ENCODE results near the gene NTN5. TPM values are rescaled to one million over a fixed set of nuclear protein-coding genes. Genes with fewer than 3 reads are reported as not detected.

Gene NTN5
- total and polyA plus RNA-seq, 10 of the 15 experiments (the other 5 are each of a cell fraction or from before 2014, with no cell fraction given) = 0.07 to 0.22 TPM; not detected in 8

DNA sequence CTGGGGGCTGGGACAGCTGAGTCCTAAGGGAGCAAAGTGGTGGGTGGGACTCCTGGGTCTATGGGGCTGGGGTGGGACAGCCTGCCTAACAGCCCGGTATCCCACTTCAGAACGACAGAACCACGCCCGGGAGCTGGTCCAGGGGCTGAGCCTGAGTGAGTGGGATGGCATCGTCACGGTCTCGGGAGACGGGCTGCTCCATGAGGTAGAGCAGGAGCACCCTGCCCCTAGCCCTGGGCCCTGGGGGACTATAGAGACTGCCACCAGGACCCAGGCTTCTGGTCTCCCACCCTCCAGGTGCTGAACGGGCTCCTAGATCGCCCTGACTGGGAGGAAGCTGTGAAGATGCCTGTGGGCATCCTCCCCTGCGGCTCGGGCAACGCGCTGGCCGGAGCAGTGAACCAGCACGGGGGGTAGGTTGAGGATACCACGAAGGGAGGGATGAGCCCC, 44.9 kb downstream of the NTN5 start:
- ChIA-PET SMC1A (ENCODE audit: uncharacterized antibody, unreplicated experiment) (no interaction called here), POLR2A (interaction anchor here (0.8 to 1.0 kb wide), 2 partner anchors 10 to 246 kb away, joined by 3 read pairs; partner anchors contain the start of gene DBP), RAD21 (ENCODE audit: unreplicated experiment) (interaction anchor here (0.6 to 1.6 kb wide), 2 partner anchors 9 to 40 kb away, joined by 3 to 6 read pairs; partner anchors contain the start of genes RPL18 and SPHK2), CTCF (no interaction called here)
- no peaks in the 10 kb centered on the region for H4K20me1 ChIP-seq (ENCODE audit: control insufficient read depth, insufficient read depth)
- intact Hi-C loops (cut with micrococcal nuclease; ENCODE audit: unreplicated experiment) = no loop called here
- no peak for DNase-seq (ENCODE audit: low read depth, low spot score)
- no peaks in the 10 kb centered on the region for H3K27me3 ChIP-seq (replicated peaks in 1 of 2; ENCODE audit: control insufficient read depth in 2 of 2, insufficient read depth in 2 of 2, low read length in 1 of 2)
- H3K4me1 ChIP-seq (ENCODE audit: control insufficient read depth, insufficient read depth, low read length) = peaks cover 9% of the 10 kb centered on the region
- TF ChIP-seq TARDBP (IDR thresholded peaks at IDR 0.05; ENCODE audit: borderline replicate concordance) (no peak), SREBF2 (IDR thresholded peaks at IDR 0.05; ENCODE audit: low read length) (no peak), SKIL (IDR thresholded peaks at IDR 0.05; ENCODE audit: low read depth, poor library complexity, severe bottlenecking) (no peak), ESRRA (IDR thresholded peaks at IDR 0.05; ENCODE audit: low read length) (no peak), CTCF (IDR thresholded peaks at IDR 0.05 in 2 of 3, conservative IDR thresholded peaks at IDR 0.05 in 1 of 3; ENCODE audit: control insufficient read depth in 2 of 3, extremely low read depth in 1 of 3, insufficient read depth in 1 of 3, low read depth in 3 of 3, low read length in 3 of 3) (no peak), TCF12 (IDR thresholded peaks at IDR 0.05; ENCODE audit: low read depth, low read length) (no peak), YY1 (IDR thresholded peaks at IDR 0.05; ENCODE audit: low read depth, low read length) (no peak), POU2F2 (IDR thresholded peaks at IDR 0.05; ENCODE audit: borderline replicate concordance, low read depth, low read length) (no peak), CHD4 (IDR thresholded peaks at IDR 0.05) (no peak), BCLAF1 (IDR thresholded peaks at IDR 0.05) (no peak)
- TF ChIP-seq, protein P1, sequence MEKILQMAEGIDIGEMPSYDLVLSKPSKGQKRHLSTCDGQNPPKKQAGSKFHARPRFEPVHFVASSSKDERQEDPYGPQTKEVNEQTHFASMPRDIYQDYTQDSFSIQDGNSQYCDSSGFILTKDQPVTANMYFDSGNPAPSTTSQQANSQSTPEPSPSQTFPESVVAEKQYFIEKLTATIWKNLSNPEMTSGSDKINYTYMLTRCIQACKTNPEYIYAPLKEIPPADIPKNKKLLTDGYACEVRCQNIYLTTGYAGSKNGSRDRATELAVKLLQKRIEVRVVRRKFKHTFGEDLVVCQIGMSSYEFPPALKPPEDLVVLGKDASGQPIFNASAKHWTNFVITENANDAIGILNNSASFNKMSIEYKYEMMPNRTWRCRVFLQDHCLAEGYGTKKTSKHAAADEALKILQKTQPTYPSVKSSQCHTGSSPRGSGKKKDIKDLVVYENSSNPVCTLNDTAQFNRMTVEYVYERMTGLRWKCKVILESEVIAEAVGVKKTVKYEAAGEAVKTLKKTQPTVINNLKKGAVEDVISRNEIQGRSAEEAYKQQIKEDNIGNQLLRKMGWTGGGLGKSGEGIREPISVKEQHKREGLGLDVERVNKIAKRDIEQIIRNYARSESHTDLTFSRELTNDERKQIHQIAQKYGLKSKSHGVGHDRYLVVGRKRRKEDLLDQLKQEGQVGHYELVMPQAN (conservative IDR thresholded peaks at IDR 0.05) = no peak
- TF ChIP-seq, protein P2, sequence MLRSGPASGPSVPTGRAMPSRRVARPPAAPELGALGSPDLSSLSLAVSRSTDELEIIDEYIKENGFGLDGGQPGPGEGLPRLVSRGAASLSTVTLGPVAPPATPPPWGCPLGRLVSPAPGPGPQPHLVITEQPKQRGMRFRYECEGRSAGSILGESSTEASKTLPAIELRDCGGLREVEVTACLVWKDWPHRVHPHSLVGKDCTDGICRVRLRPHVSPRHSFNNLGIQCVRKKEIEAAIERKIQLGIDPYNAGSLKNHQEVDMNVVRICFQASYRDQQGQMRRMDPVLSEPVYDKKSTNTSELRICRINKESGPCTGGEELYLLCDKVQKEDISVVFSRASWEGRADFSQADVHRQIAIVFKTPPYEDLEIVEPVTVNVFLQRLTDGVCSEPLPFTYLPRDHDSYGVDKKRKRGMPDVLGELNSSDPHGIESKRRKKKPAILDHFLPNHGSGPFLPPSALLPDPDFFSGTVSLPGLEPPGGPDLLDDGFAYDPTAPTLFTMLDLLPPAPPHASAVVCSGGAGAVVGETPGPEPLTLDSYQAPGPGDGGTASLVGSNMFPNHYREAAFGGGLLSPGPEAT (IDR thresholded peaks at IDR 0.05; ENCODE audit: low read depth) = no peak
- ATAC-seq = no peak
- no peak for FAIRE-seq
- no TSS peak for BruUV-seq (replicated peaks)
- no peak overlapping the region for H3K9ac ChIP-seq (ENCODE audit: control insufficient read depth, insufficient read depth, low read length)
- H3K27ac ChIP-seq (ENCODE audit: control insufficient read depth, insufficient read depth) = no peak overlapping the region
- H3K9me3 ChIP-seq (replicated peaks; ENCODE audit: control insufficient read depth, insufficient read depth, low read length) = no peaks in the 10 kb centered on the region
- no peak overlapping the region for H3K4me2 ChIP-seq (ENCODE audit: control insufficient read depth, insufficient read depth)
- in situ Hi-C loops (cut with MboI) = loop anchor here (25.0 kb wide), 1 partner anchor 1259 kb away; the partner anchor contains the start of genes AKT1S1, IL4I1 and TBC1D17
- H3K36me3 ChIP-seq (ENCODE audit: control insufficient read depth in 2 of 2, insufficient read depth in 2 of 2, low read length in 1 of 2) = peaks cover 6 to 8% of the 10 kb centered on the region in 2 experiments; a peak in 3 of 4 replicates
- H2AFZ ChIP-seq (ENCODE audit: control insufficient read depth, low read depth, low read length) = no peak overlapping the region
- no peak overlapping the region for H3K4me3 ChIP-seq
- peaks cover 11% of the 10 kb centered on the region for H3K79me2 ChIP-seq (ENCODE audit: control insufficient read depth, insufficient read depth, low read length)
- WGBS (ENCODE audit: insufficient coverage, insufficient replicate concordance, low lambda C conversion rate, missing lambda C conversion rate) = 94% methylated on average over 10 of the region's 17 CpGs

All from GM12878 (cell line).